Calu3 (cell line): Measurements from ENCODE around the gene PPP1R16B. TPM values are rescaled to one million over a fixed set of nuclear protein-coding genes. Genes with fewer than 3 reads are reported as not detected.

Experiments used
- BruUV-seq: library from RNA; stranded (reverse); fragments of 400-500 nt; replicated peaks from 2 replicates; lab custom pipeline; 2021; lab: Mats Ljungman, UMichigan
- CTCF ChIA-PET: fragments of 300-600 bp; sonication (Branson Sonifier 250); formaldehyde crosslinking; loops from one replicate; lab custom pipeline; 2022; ENCODE audit warnings: antibody characterized with exemption; lab: Charles Lee
- DNase-seq: peaks from one replicate; pipeline ENCODE4 v3.0.0; 2022
- H3K27ac Mint-ChIP-seq: one replicate; pipeline ENCODE4 v1.8.0; 2022; ENCODE audit warnings: mixed read lengths; ENCODE audit not compliant: unreplicated experiment
- H3K27me3 Mint-ChIP-seq: one replicate; pipeline ENCODE4 v1.8.0; 2022; ENCODE audit warnings: mixed read lengths; ENCODE audit not compliant: unreplicated experiment
- H3K36me3 Mint-ChIP-seq: one replicate; pipeline ENCODE4 v1.8.0; 2022; ENCODE audit warnings: mild to moderate bottlenecking, moderate library complexity, mixed read lengths; ENCODE audit not compliant: insufficient read depth, unreplicated experiment
- H3K4me1 Mint-ChIP-seq: one replicate; pipeline ENCODE4 v1.8.0; 2022; ENCODE audit warnings: mild to moderate bottlenecking, low read depth, mixed read lengths; ENCODE audit not compliant: unreplicated experiment
- H3K4me3 Mint-ChIP-seq: one replicate; pipeline ENCODE4 v1.8.0; 2022; ENCODE audit warnings: mild to moderate bottlenecking, low read depth, moderate library complexity, mixed read lengths; ENCODE audit not compliant: unreplicated experiment
- H3K9me3 Mint-ChIP-seq: one replicate; pipeline ENCODE4 v1.8.0; 2022; ENCODE audit warnings: low read depth, mixed read lengths; ENCODE audit not compliant: unreplicated experiment
- intact Hi-C: fragments of 100-400 bp; cut with micrococcal nuclease; formaldehyde crosslinking; loops from one replicate; pipeline ENCODE4 v1.10.0; 2022; ENCODE audit not compliant: unreplicated experiment
- total RNA-seq: library from RNA; stranded (reverse); gene quantifications from 2 replicates; pipeline ENCODE4 v1.2.3, GENCODE V29; 2022
- TF ChIP-seq, protein P1 (sequence below): fragments of 200-600 bp; IDR thresholded peaks from one replicate; pipeline ENCODE4 v1.8.0; 2022; ENCODE audit warnings: antibody characterized with exemption; ENCODE audit not compliant: unreplicated experiment

Gene PPP1R16B
- total RNA-seq, 1 experiment from 2014 or later: not detected

GRCh38 chr20:38774167-38774566 is 31.3 kb upstream of the PPP1R16B start:
- no peaks in the 10 kb centered on the region for H3K27me3 Mint-ChIP-seq
- no peaks in the 10 kb centered on the region for H3K9me3 Mint-ChIP-seq
- BruUV-seq: no TSS peak
- intact Hi-C loops: no loop called here
- CTCF ChIA-PET: no interaction called here
- no peak overlapping the region for H3K4me3 Mint-ChIP-seq
- peaks cover 26% of the 10 kb centered on the region for H3K36me3 Mint-ChIP-seq
- H3K4me1 Mint-ChIP-seq: peaks cover under 1% of the 10 kb centered on the region
- no peak for DNase-seq
- no peak overlapping the region for H3K27ac Mint-ChIP-seq
- TF ChIP-seq, protein P1, sequence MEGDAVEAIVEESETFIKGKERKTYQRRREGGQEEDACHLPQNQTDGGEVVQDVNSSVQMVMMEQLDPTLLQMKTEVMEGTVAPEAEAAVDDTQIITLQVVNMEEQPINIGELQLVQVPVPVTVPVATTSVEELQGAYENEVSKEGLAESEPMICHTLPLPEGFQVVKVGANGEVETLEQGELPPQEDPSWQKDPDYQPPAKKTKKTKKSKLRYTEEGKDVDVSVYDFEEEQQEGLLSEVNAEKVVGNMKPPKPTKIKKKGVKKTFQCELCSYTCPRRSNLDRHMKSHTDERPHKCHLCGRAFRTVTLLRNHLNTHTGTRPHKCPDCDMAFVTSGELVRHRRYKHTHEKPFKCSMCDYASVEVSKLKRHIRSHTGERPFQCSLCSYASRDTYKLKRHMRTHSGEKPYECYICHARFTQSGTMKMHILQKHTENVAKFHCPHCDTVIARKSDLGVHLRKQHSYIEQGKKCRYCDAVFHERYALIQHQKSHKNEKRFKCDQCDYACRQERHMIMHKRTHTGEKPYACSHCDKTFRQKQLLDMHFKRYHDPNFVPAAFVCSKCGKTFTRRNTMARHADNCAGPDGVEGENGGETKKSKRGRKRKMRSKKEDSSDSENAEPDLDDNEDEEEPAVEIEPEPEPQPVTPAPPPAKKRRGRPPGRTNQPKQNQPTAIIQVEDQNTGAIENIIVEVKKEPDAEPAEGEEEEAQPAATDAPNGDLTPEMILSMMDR: no peak

GRCh38 chr20:38776363-38776762 is 29.1 kb upstream of the PPP1R16B start:
- Mint-ChIP-seq H3K4me1 (peaks cover 12% of the 10 kb centered on the region), H3K36me3 (peaks cover 21% of the 10 kb centered on the region), H3K27me3 (no peaks in the 10 kb centered on the region), H3K4me3 (no peak overlapping the region), H3K9me3 (no peaks in the 10 kb centered on the region), H3K27ac (no peak overlapping the region)
- intact Hi-C loops: no loop called here
- TF ChIP-seq, protein P1: no peak
- CTCF ChIA-PET: no interaction called here
- BruUV-seq: no TSS peak
- no peak for DNase-seq

DNA sequence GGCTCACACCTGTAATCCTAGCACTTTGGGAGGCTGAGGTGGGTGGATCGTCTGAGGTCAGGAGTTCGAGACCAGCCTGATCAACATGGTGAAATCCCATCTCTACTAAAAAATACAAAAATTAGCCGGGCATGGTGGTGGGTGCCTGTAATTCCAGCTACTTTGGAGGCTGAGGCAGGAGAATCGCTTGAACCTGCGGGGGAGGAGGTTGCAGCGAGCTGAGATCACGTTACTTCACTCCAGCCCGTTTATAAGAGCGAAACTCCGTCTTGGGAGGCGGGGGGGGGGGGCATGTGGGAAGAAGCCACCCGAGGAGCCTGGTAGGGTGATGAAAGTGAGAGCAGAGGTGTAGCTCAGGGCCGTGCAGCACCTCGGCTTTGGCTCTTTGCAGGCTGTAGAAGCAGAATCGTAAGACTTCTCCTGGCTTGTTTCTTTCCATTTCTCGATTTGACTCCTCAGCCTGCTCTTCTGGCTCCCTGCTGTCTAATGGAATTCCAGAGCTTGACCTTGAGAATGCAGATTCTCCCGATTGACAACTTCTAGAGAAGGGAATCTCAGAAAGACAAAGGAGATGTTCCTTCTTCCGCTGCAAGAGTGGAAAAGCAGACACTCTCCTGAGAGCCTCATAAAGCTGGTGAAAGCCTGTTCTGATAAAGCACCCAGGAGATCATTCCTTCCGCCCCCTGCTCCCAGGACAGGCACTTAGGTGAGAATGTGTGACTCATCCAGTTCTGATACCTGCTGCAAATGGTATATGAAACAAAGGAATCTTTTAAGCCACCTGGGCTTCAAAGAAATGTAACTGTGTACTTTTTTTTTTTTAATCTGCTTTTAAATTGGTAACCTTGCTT is 26.0 kb upstream of the PPP1R16B start:
- DNase-seq: peak; percentile 65
- no TSS peak for BruUV-seq
- H3K27me3 Mint-ChIP-seq: no peaks in the 10 kb centered on the region
- CTCF ChIA-PET: interaction anchor here (0.6 to 0.7 kb wide), 3 partner anchors 9 to 182 kb away, joined by 4 to 6 read pairs (median 4); partner anchors contain the start of gene DHX35
- H3K27ac Mint-ChIP-seq: peak overlapping the region; percentile 78
- TF ChIP-seq, protein P1: no peak
- intact Hi-C loops: no loop called here
- H3K36me3 Mint-ChIP-seq: peaks cover 7% of the 10 kb centered on the region
- no peaks in the 10 kb centered on the region for H3K9me3 Mint-ChIP-seq
- H3K4me1 Mint-ChIP-seq: peaks cover 12% of the 10 kb centered on the region
- H3K4me3 Mint-ChIP-seq: peak overlapping the region; percentile 62

GRCh38 chr20:38782275-38782674 is 23.2 kb upstream of the PPP1R16B start:
- Mint-ChIP-seq H3K9me3 (no peaks in the 10 kb centered on the region), H3K27me3 (no peaks in the 10 kb centered on the region), H3K27ac (no peak overlapping the region), H3K4me1 (peaks cover 12% of the 10 kb centered on the region), H3K4me3 (no peak overlapping the region), H3K36me3 (peaks cover 5% of the 10 kb centered on the region)
- TF ChIP-seq, protein P1: no peak
- BruUV-seq: no TSS peak
- no peak for DNase-seq
- CTCF ChIA-PET: no interaction called here
- intact Hi-C loops: no loop called here
